Measurements from ENCODE around the gene CD9. TPM values are rescaled to one million over a fixed set of nuclear protein-coding genes. Genes with fewer than 3 reads are reported as not detected.
A peak's percentile ranks its signal among the peaks of the same experiment; 100 is the strongest.

Gene CD9
- total RNA-seq, 1 donor from 2014 or later, result 120 TPM

GRCh38 chr12:6218347-6218925, 18.2 kb downstream of the CD9 start:
- Mint-ChIP-seq H3K27ac (peak overlapping the region; percentile 97), H3K4me1 (ENCODE audit: unreplicated experiment) (peaks cover 47% of the 10 kb centered on the region), H3K4me3 (peak overlapping the region; percentile 66), H3K36me3 (peaks cover 28% of the 10 kb centered on the region), H3K27me3 (peaks cover 10% of the 10 kb centered on the region), H3K9me3 (no peaks in the 10 kb centered on the region)
- TF ChIP-seq CTCF (conservative IDR thresholded peaks at IDR 0.05), result no peak
- DNase-seq (ENCODE audit: extremely low spot score, unreplicated experiment), result no peak

DNA sequence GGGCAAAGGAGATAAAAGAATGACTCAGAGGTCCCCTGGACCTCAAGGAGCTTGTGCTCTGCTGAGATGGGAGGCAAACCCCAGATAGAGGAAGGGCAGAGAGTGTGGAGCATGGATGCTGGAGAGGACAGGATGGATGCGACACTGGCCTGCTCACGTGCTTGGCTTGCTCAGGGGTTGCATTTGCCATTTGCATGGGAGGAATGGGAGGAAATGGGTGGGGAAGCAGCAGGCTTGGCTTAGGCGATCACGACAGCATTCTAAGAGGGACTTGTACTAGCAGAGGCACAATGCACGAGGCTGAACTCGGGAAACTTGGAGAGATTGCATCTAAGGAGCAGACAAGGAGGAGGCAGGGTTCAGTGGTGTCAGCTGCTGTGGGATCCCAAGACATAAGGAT, 19.8 kb downstream of the CD9 start:
- Mint-ChIP-seq H3K36me3 (peaks cover 34% of the 10 kb centered on the region), H3K27ac (peak overlapping the region; percentile 97), H3K4me3 (peak overlapping the region; percentile 16), H3K27me3 (peaks cover 10% of the 10 kb centered on the region), H3K9me3 (no peaks in the 10 kb centered on the region), H3K4me1 (ENCODE audit: unreplicated experiment) (peaks cover 44% of the 10 kb centered on the region)
- no peak for DNase-seq (ENCODE audit: extremely low spot score, unreplicated experiment)
- TF ChIP-seq CTCF (conservative IDR thresholded peaks at IDR 0.05), result no peak

DNA sequence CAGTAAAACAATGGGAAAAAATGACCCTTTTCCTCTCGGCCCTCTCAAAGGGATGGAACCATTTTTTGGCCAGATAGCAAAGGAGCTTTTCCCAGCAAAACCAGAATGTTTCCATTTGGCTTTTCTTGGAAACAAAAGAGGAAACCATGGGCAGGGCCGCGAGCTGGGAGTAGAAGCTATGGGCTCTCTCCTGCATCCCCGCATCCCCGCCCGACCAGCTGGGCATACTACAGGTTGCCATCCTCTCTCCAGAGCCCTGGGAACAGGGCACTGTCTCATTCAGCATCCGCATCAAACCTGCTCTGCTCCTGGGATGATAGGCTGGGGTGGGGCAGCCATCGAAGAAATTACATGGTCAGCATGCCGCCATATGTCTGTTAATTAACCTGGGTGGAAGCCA, 20.9 kb downstream of the CD9 start:
- no peaks in the 10 kb centered on the region for H3K9me3 Mint-ChIP-seq
- H3K4me1 Mint-ChIP-seq (ENCODE audit: unreplicated experiment), result peaks cover 39% of the 10 kb centered on the region
- peaks cover 38% of the 10 kb centered on the region for H3K36me3 Mint-ChIP-seq
- TF ChIP-seq CTCF (conservative IDR thresholded peaks at IDR 0.05), result no peak
- H3K4me3 Mint-ChIP-seq, result peak overlapping the region; percentile 25
- H3K27me3 Mint-ChIP-seq, result peaks cover 9% of the 10 kb centered on the region
- no peak for DNase-seq (ENCODE audit: extremely low spot score, unreplicated experiment)
- peak overlapping the region; percentile 97 for H3K27ac Mint-ChIP-seq

DNA sequence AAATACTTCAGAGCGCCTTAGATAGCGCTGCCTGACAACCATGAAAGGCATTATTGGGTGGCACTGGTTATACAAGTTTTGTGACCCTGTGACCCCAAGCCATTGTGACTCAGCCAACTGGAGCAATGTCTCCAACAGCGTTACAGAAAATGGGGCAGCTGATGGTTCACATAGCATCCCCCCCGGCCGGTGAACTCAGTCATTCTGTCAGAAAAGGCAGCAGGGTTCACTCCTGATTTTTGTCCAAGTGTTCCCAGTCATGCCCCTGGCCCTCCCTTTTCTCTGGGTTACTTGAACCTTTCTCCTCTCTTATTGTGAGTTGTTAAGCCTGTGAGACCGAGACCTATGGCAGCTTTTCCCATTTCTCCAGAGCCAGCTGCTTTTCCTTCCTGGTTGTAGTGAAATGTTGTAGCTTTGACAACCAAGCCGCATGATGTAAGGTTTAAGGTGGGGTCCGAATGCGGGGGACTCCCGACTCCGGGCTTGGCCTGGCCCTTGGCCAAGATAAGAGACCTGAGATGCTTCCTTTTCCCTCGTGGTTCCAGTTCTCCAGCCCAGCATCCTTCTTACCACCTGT, 22.0 kb downstream of the CD9 start:
- H3K36me3 Mint-ChIP-seq, result peaks cover 41% of the 10 kb centered on the region
- peak overlapping the region; percentile 26 for H3K4me3 Mint-ChIP-seq
- H3K27me3 Mint-ChIP-seq, result peaks cover 6% of the 10 kb centered on the region
- no peak for TF ChIP-seq CTCF (conservative IDR thresholded peaks at IDR 0.05)
- no peak for DNase-seq (ENCODE audit: extremely low spot score, unreplicated experiment)
- peak overlapping the region; percentile 97 for H3K27ac Mint-ChIP-seq
- peaks cover 41% of the 10 kb centered on the region for H3K4me1 Mint-ChIP-seq (ENCODE audit: unreplicated experiment)
- no peaks in the 10 kb centered on the region for H3K9me3 Mint-ChIP-seq

DNA sequence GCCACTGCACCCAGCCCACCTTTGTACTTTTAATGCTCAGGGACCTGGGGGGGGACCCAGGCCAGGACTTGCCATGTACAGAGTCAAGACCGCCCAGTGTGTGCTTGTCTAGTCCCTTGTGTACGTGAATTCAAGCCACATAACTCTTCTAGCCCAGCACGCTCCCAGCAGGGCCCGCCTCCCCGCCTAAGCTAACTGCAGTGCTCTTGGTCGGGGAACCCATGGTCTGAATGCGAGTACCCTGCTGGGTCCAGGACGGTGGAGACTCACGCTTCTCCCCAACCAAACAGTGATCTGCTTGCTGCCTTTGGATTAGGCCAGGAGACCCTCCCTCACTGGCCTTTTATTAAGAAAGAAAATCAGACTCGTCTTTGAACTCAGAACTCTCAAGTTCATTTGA, 23.3 kb downstream of the CD9 start:
- DNase-seq (ENCODE audit: extremely low spot score, unreplicated experiment), result no peak
- no peak for TF ChIP-seq CTCF (conservative IDR thresholded peaks at IDR 0.05)
- peaks cover 42% of the 10 kb centered on the region for H3K4me1 Mint-ChIP-seq (ENCODE audit: unreplicated experiment)
- H3K4me3 Mint-ChIP-seq, result no peak overlapping the region
- H3K36me3 Mint-ChIP-seq, result peaks cover 41% of the 10 kb centered on the region
- no peaks in the 10 kb centered on the region for H3K9me3 Mint-ChIP-seq
- H3K27me3 Mint-ChIP-seq, result peaks cover 6% of the 10 kb centered on the region
- H3K27ac Mint-ChIP-seq, result peak overlapping the region; percentile 71

Measured in type B pancreatic cell (in vitro differentiated cells).